ENCODE results near the gene CAPN10. TPM values are rescaled to one million over a fixed set of nuclear protein-coding genes. Genes with fewer than 3 reads are reported as not detected.

CAPN10 gene
- polyA plus RNA-seq, 4 donors: 20.5 to 41.1 (median 20.8) TPM

- DNase-seq (ENCODE audit: low read depth in 4 of 4, low spot score in 3 of 4): no peak
Observed at GRCh38 chr2:240563951-240564560, 22.5 kb upstream of the CAPN10 start.

- DNase-seq (ENCODE audit: low read depth in 4 of 4, low spot score in 3 of 4): no peak
Observed at GRCh38 chr2:240564561-240565332, 21.8 kb upstream of the CAPN10 start.

GRCh38 chr2:240565333-240566202 is 21.0 kb upstream of the CAPN10 start:
- DNase-seq (ENCODE audit: low read depth in 4 of 4, low spot score in 3 of 4): no peak

GRCh38 chr2:240566203-240567136 is 20.1 kb upstream of the CAPN10 start:
- no peak for DNase-seq (ENCODE audit: low read depth in 4 of 4, low spot score in 3 of 4)

GRCh38 chr2:240567137-240567871 is 19.2 kb upstream of the CAPN10 start:
- no peak for DNase-seq (ENCODE audit: low read depth in 4 of 4, low spot score in 3 of 4)

- DNase-seq (ENCODE audit: low read depth in 4 of 4, low spot score in 3 of 4): no peak
Observed at GRCh38 chr2:240567872-240568677, 18.5 kb upstream of the CAPN10 start, which contains the start of gene RNPEPL1. TSS of gene RNPEPL1 (plus strand) at chr2:240568484. CDS start at chr2:240568587, 103 bp downstream.

GRCh38 chr2:240568678-240569522 is 17.6 kb upstream of the CAPN10 start:
- no peak for DNase-seq (ENCODE audit: low read depth in 4 of 4, low spot score in 3 of 4)

GRCh38 chr2:240569523-240569997 is 17.0 kb upstream of the CAPN10 start:
- no peak for DNase-seq (ENCODE audit: low read depth in 4 of 4, low spot score in 3 of 4)

GRCh38 chr2:240569998-240570530 is 16.5 kb upstream of the CAPN10 start:
- DNase-seq (ENCODE audit: low read depth in 4 of 4, low spot score in 3 of 4): no peak

GRCh38 chr2:240570531-240571313 is 15.8 kb upstream of the CAPN10 start:
- no peak for DNase-seq (ENCODE audit: low read depth in 4 of 4, low spot score in 3 of 4)

GRCh38 chr2:240571314-240571973 is 15.1 kb upstream of the CAPN10 start:
- no peak for DNase-seq (ENCODE audit: low read depth in 4 of 4, low spot score in 3 of 4)

- no peak for DNase-seq (ENCODE audit: low read depth in 4 of 4, low spot score in 3 of 4)
Observed at GRCh38 chr2:240572141-240573031, 14.1 kb upstream of the CAPN10 start.

GRCh38 chr2:240573071-240573515 is 13.4 kb upstream of the CAPN10 start:
- DNase-seq (ENCODE audit: low read depth in 4 of 4, low spot score in 3 of 4): no peak

GRCh38 chr2:240573516-240574385 is 12.8 kb upstream of the CAPN10 start:
- no peak for DNase-seq (ENCODE audit: low read depth in 4 of 4, low spot score in 3 of 4)

All from left renal pelvis (tissue), 4 donors.